Measurements from ENCODE around the gene CLCNKA.

Gene CLCNKA

DNA sequence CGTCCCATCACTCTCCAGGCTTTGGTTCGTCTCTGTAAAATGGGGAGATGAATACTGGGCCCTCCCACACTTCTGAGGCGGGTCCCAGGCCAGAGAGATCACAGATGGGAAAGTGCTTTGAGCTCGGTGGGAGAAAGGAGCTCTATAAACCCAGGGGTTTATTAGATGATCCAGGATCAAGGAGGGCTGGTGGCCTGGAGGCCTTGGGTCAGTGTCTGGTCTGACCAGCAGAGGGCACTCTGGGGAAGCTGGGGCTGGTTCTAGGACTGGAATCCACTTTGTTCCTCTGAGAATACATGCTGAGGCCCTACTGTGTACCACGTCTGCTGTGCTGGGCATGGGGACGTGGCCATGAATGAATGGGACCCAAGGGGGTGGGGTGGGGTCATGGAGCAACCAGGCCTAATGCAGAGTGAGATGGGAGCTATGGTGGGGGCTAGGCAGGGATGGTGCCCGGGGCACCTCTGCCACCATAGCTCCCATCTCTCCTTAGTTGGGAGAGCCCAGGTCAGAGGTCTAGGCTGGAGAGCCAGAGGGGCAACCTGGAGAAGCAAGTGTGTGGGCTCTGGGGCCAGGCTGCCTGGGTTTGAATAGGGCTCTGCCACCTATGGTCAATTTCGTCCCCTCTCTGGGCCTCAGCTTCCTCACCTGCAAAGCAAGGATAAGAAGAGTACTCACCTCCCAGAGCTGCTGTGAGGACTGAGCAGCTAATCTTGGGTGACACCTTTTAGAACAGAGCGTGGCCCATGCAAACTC is 60.6 kb downstream of the CLCNKA start:
- peak; percentile 72 for DNase-seq

DNA sequence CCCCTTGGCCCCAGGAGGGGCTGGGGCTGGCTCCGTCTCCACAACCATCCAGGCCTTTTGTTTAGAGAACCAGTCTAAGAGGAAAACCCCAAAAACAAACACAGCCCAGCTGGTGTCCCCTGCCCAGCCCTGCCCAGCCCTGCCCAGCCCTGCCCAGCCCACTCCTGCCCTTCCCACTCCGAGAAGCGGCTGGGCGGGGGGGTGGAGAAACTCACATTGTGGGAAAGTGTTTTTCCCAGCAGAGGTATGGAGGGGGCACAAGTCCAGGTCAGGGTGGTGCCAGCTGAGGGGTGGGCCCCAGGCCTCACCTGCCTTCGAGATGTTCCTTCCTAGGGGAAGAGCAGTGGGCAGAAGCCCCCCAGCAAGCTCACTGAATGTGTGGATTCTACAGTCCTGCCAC is 61.6 kb downstream of the CLCNKA start:
- DNase-seq = no peak
